ENCODE data around the gene HOXB3.

- TF ChIP-seq, protein P1, sequence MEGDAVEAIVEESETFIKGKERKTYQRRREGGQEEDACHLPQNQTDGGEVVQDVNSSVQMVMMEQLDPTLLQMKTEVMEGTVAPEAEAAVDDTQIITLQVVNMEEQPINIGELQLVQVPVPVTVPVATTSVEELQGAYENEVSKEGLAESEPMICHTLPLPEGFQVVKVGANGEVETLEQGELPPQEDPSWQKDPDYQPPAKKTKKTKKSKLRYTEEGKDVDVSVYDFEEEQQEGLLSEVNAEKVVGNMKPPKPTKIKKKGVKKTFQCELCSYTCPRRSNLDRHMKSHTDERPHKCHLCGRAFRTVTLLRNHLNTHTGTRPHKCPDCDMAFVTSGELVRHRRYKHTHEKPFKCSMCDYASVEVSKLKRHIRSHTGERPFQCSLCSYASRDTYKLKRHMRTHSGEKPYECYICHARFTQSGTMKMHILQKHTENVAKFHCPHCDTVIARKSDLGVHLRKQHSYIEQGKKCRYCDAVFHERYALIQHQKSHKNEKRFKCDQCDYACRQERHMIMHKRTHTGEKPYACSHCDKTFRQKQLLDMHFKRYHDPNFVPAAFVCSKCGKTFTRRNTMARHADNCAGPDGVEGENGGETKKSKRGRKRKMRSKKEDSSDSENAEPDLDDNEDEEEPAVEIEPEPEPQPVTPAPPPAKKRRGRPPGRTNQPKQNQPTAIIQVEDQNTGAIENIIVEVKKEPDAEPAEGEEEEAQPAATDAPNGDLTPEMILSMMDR (IDR thresholded peaks at IDR 0.05), result no peak
- TF ChIP-seq EZH2 (IDR thresholded peaks at IDR 0.05), result peak; percentile 39
- TF ChIP-seq EZH2phosphoT487 (IDR thresholded peaks at IDR 0.05), result peak; percentile 90
Observed at GRCh38 chr17:48596000-48596734, 6.1 kb upstream of the HOXB3 start.

All from neural progenitor cell (in vitro differentiated cells).